Tibial nerve (tissue), 4 donors: ENCODE data around the gene PON1. TPM values are rescaled to one million over a fixed set of nuclear protein-coding genes. Genes with fewer than 3 reads are reported as not detected.

Experiments
- DNase-seq, 2 donors: peaks; one replicate each; pipeline ENCODE4 v3.0.0-alpha.2; 2019; ENCODE audit warnings: low spot score in 2 of 2
- H3K27ac ChIP-seq, 4 donors: fragments of 200-600 bp; sonication (generic) in 3 of 4; one replicate each; pipeline ENCODE4 v1.5.1; 2017 to 2019; ENCODE audit warnings: mild to moderate bottlenecking in 1 of 4
- H3K27me3 ChIP-seq, 2 donors: fragments of 200-600 bp; sonication (generic) in 1 of 2; one replicate each; pipeline versions ENCODE4 v1.5.1 to v1.6.0; 2017 to 2019
- H3K36me3 ChIP-seq, 3 donors: fragments of 200-600 bp; sonication (generic); one replicate each; pipeline ENCODE4 v1.5.1; 2018 to 2019
- H3K4me1 ChIP-seq, 4 donors: fragments of 200-600 bp; sonication (generic) in 3 of 4; one replicate each; pipeline ENCODE4 v1.5.1; 2017 to 2019
- H3K4me3 ChIP-seq, 4 donors: fragments of 200-600 bp; sonication (generic) in 3 of 4; one replicate each; pipeline ENCODE4 v1.5.1; 2017 to 2019; ENCODE audit warnings: mild to moderate bottlenecking in 1 of 4, moderate library complexity in 1 of 4
- H3K9me3 ChIP-seq, 4 donors: fragments of 200-600 bp; sonication (generic) in 3 of 4; one replicate each; pipeline ENCODE4 v1.5.1; 2017 to 2019
- EP300 ChIP-seq, 2 donors: sonication (generic); formaldehyde crosslinking; IDR thresholded peaks; one replicate each; pipeline ENCODE4 v1.6.1; 2017; ENCODE audit warnings: antibody characterized with exemption in 2 of 2, mild to moderate bottlenecking in 1 of 2
- POLR2A ChIP-seq, 2 donors: fragments of 450-650 bp; IDR thresholded peaks; one replicate each; pipeline ENCODE4 v1.6.1; 2017; ENCODE audit warnings: antibody characterized with exemption in 2 of 2, mild to moderate bottlenecking in 2 of 2, moderate library complexity in 2 of 2
- WGBS, 2 donors: methylation state at CpG; one replicate each; pipeline ENCODE4 v1.1.5; 2018; 5-methylcytosine and 5-hydroxymethylcytosine counted together
- total RNA-seq, 4 donors: library from RNA; depleted of rRNA; stranded (reverse); fragments of >200 nt; gene quantifications; one replicate each; pipeline ENCODE4 v1.1.0, GENCODE V29; 2016
- TF ChIP-seq, protein P1 (sequence below), 5 experiments: fragments of 200-600 bp in 3 of 5; fragments of 450-650 bp in 2 of 5; sonication (generic) in 3 of 5; IDR thresholded peaks; one replicate each; pipeline ENCODE4 v1.5.1; 2016 to 2019; ENCODE audit warnings: antibody characterized with exemption in 5 of 5, mild to moderate bottlenecking in 3 of 5, moderate library complexity in 2 of 5

Gene PON1
- total RNA-seq, 4 donors from 2014 or later = not detected

- Histone ChIP-seq H3K4me1 (no peaks in the 10 kb centered on the region), H3K9me3 (no peaks in the 10 kb centered on the region), H3K27ac (no peak overlapping the region), H3K27me3 (no peaks in the 10 kb centered on the region), H3K4me3 (no peak overlapping the region), H3K36me3 (peaks cover 0 to 5% (median 0%) of the 10 kb centered on the region in 3 donors)
- DNase-seq = no peak
- WGBS, 2 donors = 51 to 61% methylated on average over 6 of the region's 6 CpGs
- TF ChIP-seq EP300 (IDR thresholded peaks at IDR 0.05) = no peak
- no peak for TF ChIP-seq POLR2A (IDR thresholded peaks at IDR 0.05)
- TF ChIP-seq, protein P1, sequence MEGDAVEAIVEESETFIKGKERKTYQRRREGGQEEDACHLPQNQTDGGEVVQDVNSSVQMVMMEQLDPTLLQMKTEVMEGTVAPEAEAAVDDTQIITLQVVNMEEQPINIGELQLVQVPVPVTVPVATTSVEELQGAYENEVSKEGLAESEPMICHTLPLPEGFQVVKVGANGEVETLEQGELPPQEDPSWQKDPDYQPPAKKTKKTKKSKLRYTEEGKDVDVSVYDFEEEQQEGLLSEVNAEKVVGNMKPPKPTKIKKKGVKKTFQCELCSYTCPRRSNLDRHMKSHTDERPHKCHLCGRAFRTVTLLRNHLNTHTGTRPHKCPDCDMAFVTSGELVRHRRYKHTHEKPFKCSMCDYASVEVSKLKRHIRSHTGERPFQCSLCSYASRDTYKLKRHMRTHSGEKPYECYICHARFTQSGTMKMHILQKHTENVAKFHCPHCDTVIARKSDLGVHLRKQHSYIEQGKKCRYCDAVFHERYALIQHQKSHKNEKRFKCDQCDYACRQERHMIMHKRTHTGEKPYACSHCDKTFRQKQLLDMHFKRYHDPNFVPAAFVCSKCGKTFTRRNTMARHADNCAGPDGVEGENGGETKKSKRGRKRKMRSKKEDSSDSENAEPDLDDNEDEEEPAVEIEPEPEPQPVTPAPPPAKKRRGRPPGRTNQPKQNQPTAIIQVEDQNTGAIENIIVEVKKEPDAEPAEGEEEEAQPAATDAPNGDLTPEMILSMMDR (IDR thresholded peaks at IDR 0.05) = no peak
These were observed 59.9 kb downstream of the PON1 start for GRCh38 chr7:95264363-95264891.

GRCh38 chr7:95263785-95264362 lies 60.5 kb downstream of the PON1 start:
- H3K27me3 ChIP-seq = no peaks in the 10 kb centered on the region
- TF ChIP-seq, protein P1 (IDR thresholded peaks at IDR 0.05) = no peak
- TF ChIP-seq EP300 (IDR thresholded peaks at IDR 0.05) = no peak
- TF ChIP-seq POLR2A (IDR thresholded peaks at IDR 0.05) = no peak
- no peaks in the 10 kb centered on the region for H3K36me3 ChIP-seq
- no peak for DNase-seq
- H3K9me3 ChIP-seq = no peaks in the 10 kb centered on the region
- no peak overlapping the region for H3K4me3 ChIP-seq
- H3K4me1 ChIP-seq = no peaks in the 10 kb centered on the region
- WGBS, 2 donors = 57 to 81% methylated on average over 4 of the region's 4 CpGs
- no peak overlapping the region for H3K27ac ChIP-seq

GRCh38 chr7:95262875-95263274 lies 61.5 kb downstream of the PON1 start:
- WGBS, 2 donors = 96 to 100% methylated on average over 2 of the region's 2 CpGs
- Histone ChIP-seq H3K27ac (no peak overlapping the region), H3K9me3 (no peaks in the 10 kb centered on the region), H3K27me3 (no peaks in the 10 kb centered on the region), H3K4me3 (no peak overlapping the region), H3K36me3 (no peaks in the 10 kb centered on the region), H3K4me1 (no peaks in the 10 kb centered on the region)
- no peak for DNase-seq
- TF ChIP-seq POLR2A (IDR thresholded peaks at IDR 0.05) (no peak), EP300 (IDR thresholded peaks at IDR 0.05) (no peak)
- TF ChIP-seq, protein P1 (IDR thresholded peaks at IDR 0.05) = no peak

GRCh38 chr7:95261895-95262415 lies 62.4 kb downstream of the PON1 start:
- Histone ChIP-seq H3K4me1 (no peaks in the 10 kb centered on the region), H3K36me3 (no peaks in the 10 kb centered on the region), H3K27me3 (no peaks in the 10 kb centered on the region), H3K4me3 (no peak overlapping the region), H3K27ac (no peak overlapping the region), H3K9me3 (no peaks in the 10 kb centered on the region)
- no peak for TF ChIP-seq POLR2A (IDR thresholded peaks at IDR 0.05)
- TF ChIP-seq EP300 (IDR thresholded peaks at IDR 0.05) = no peak
- DNase-seq = no peak

GRCh38 chr7:95255691-95256090 lies 68.6 kb downstream of the PON1 start:
- no peak for TF ChIP-seq EP300 (IDR thresholded peaks at IDR 0.05)
- TF ChIP-seq, protein P1 (IDR thresholded peaks at IDR 0.05) = no peak
- TF ChIP-seq POLR2A (IDR thresholded peaks at IDR 0.05) = no peak
- peaks cover 0 to 4% (median 0%) of the 10 kb centered on the region in 3 donors for H3K36me3 ChIP-seq
- no peak for DNase-seq
- no peak overlapping the region for H3K27ac ChIP-seq
- H3K27me3 ChIP-seq = no peaks in the 10 kb centered on the region
- no peaks in the 10 kb centered on the region for H3K9me3 ChIP-seq
- H3K4me3 ChIP-seq = no peak overlapping the region
- H3K4me1 ChIP-seq = no peaks in the 10 kb centered on the region
